ENCODE data around the gene PLXNB2.
A peak's percentile ranks its signal among the peaks of the same experiment; 100 is the strongest.

Gene PLXNB2

GRCh38 chr22:50261615-50262459 is 45.6 kb downstream of the PLXNB2 start, which contains the start of gene MAPK12:
TSS of gene MAPK12 (minus strand) at chr22:50261683. CDS start at chr22:50261509, 174 bp downstream.
- DNase-seq, result peak; percentile 3

GRCh38 chr22:50260801-50261614 is 46.4 kb downstream of the PLXNB2 start:
- DNase-seq, result no peak

GRCh38 chr22:50260434-50260800 is 47.0 kb downstream of the PLXNB2 start:
- no peak for DNase-seq

- DNase-seq, result no peak
Measured at GRCh38 chr22:50259302-50259701, 48.1 kb downstream of the PLXNB2 start.

GRCh38 chr22:50258361-50259292 is 48.8 kb downstream of the PLXNB2 start:
- no peak for DNase-seq

GRCh38 chr22:50257451-50258360 is 49.7 kb downstream of the PLXNB2 start:
- no peak for DNase-seq

- no peak for DNase-seq
Measured at GRCh38 chr22:50257041-50257440, 50.4 kb downstream of the PLXNB2 start.

GRCh38 chr22:50256258-50256862 is 51.1 kb downstream of the PLXNB2 start:
- no peak for DNase-seq

- no peak for DNase-seq
Measured at GRCh38 chr22:50255607-50256006, 51.8 kb downstream of the PLXNB2 start.

GRCh38 chr22:50255099-50255498 is 52.3 kb downstream of the PLXNB2 start:
- no peak for DNase-seq

- no peak for DNase-seq
Measured at GRCh38 chr22:50253941-50254340, 53.5 kb downstream of the PLXNB2 start.

GRCh38 chr22:50253046-50253915 is 54.2 kb downstream of the PLXNB2 start:
- DNase-seq, result no peak

- DNase-seq, result no peak
Measured at GRCh38 chr22:50252082-50253045, 55.1 kb downstream of the PLXNB2 start.

GRCh38 chr22:50251477-50252081 is 55.9 kb downstream of the PLXNB2 start:
- no peak for DNase-seq

- no peak for DNase-seq
Measured at GRCh38 chr22:50250555-50251476, 56.6 kb downstream of the PLXNB2 start, which contains the start of gene HDAC10. TSS of gene HDAC10 (minus strand) at chr22:50251265. CDS start at chr22:50251032, 233 bp downstream.

GRCh38 chr22:50250249-50250554 is 57.2 kb downstream of the PLXNB2 start:
- DNase-seq, result no peak
